ENCODE results near the gene CD99. TPM values are rescaled to one million over a fixed set of nuclear protein-coding genes. Genes with fewer than 3 reads are reported as not detected.
"Not testable (repeated sequence)": the region's sequence is repeated elsewhere in the genome, so short reads cannot be mapped to it uniquely, and the experiment has no call there.

The CD99 gene
- polyA plus RNA-seq, 1 donor = 188 TPM

DNA sequence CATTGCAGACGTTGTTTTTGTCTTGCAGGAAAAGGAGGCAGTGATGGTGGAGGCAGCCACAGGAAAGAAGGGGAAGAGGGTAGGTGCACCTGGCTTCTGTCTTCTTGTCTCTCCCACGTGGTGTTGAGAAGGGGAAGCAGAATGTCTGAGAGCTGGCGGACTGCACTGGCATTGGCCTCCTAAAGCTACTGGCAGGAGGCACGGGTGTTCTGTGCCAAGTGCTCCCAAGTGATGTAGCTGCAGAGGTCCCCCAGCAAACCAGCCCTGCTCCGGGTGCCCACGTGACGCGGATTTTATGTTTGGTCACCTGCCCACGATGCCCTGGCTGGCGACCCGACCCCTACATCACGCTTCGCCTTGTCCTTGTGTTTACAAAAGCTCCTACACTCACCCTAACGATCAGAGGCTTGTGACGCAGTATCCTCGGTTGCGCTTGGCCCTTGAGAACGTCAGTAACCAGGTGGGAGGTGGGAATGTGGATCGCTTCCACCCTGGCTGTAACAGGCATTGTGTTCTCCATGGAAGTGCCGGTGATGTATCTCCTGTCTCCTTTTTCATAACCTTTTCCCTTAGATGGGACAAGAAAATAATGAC lies 32.3 kb downstream of the CD99 start:
- no peak for DNase-seq (ENCODE audit: low read depth)

DNA sequence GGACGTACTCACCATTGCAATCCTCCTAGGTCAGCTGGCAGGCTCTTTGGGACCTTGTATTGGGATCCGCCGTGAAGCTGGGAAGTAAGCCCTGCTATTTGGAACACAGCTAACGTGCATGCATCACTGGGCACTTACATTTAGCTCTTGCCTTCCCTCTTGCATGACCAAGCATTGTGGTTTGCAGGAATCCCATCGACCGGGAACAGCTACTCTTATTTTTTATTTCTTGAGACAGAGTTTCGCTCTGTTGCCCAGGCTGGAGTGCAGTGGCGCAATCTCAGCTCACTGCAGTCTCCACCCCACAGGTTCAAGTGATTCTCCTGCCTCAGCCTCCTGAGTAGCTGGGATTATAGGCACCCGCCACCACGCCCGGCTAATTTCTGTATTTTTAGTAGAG lies 36.2 kb downstream of the CD99 start:
- not testable (repeated sequence) for DNase-seq (ENCODE audit: low read depth)

DNA sequence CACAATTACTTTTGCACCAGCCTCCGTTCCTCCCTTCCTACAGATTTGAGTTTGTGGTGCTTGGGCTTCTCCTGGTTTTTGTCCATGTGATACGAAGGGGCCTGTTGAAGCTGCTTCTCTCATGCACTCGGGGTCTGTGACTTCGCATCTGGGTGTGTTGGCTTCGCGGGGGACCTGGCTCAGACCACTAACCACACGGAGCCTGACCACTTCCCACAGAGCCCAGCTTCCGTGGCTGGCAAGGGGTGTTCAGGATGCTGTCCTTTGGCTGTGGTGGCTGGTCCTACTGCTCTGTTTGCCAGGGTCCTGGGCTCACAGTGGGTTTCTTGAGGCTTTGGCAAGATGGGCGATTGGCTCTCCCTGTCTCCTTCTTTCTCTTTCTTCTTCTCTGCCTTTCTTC lies 41.0 kb downstream of the CD99 start:
- no peak for DNase-seq (ENCODE audit: low read depth)

DNA sequence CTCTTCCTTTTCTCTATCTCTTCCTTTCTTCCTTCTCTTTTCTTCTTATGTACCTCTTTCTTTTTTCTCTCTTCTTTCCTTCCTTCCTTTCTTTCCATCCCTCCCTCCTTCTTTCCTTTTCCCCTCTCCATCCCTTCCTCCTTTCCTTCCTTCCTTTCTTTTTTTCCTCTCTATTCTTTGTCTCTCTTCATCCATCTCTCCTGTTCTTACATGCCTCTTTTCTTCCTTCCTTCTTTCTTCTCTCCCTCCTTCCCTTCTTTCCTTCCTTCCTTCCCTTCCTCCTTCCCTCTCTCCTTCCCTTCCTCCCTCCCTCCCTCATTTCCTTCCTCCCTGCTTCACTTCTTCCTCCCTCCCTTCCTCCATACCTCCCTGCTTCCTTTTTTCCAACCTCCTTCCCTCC lies 41.6 kb downstream of the CD99 start:
- DNase-seq (ENCODE audit: low read depth) = no peak

DNA sequence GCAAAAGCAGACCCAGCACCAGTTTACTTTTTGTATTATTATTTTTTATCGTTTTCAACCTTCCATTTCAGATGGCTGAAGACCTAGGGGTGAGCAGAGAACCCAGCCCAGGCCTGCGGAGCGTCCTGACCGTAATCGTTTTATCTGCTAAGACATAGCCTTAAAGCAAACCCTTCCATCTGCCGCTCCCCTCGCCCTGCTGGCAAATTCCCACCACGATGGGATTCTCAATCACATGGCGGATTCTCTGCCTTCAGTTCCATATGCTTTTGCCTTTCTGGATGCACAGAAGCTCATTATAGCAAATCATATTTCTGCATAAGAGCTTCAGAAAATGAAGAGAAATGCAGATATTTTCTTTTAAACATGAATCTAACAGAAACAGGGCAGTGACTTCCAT lies 42.2 kb downstream of the CD99 start:
- no peak for DNase-seq (ENCODE audit: low read depth)

DNA sequence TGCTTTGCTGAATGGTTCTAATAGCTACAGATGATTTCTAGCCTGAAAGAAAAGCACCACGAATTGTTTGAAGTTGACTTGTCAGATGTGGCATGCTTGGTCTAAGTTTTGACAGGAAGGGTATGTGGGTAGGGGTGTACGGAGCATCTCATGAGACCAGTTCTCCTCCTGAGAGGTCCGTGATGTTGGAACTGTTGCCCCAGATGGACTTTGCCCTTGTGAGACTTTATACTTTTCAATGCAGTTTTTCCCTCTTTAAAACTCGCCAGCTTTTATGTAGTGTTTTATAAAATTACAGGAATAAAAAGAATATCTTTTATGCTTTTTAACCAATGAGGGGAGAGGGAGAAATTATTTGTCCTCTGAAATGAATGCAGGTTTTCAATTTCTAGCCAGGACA lies 44.2 kb downstream of the CD99 start:
- DNase-seq (ENCODE audit: low read depth) = no peak

DNA sequence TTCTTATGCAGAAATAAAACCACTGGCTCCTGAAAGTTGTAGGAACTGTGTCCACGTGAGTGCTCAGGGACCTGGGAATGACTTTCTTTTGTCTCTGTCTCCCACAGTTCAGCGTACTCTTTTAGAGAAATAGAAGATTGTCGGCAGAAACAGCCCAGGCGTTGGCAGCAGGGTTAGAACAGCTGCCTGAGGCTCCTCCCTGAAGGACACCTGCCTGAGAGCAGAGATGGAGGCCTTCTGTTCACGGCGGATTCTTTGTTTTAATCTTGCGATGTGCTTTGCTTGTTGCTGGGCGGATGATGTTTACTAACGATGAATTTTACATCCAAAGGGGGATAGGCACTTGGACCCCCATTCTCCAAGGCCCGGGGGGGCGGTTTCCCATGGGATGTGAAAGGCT lies 49.6 kb downstream of the CD99 start:
- DNase-seq (ENCODE audit: low read depth) = no peak

DNA sequence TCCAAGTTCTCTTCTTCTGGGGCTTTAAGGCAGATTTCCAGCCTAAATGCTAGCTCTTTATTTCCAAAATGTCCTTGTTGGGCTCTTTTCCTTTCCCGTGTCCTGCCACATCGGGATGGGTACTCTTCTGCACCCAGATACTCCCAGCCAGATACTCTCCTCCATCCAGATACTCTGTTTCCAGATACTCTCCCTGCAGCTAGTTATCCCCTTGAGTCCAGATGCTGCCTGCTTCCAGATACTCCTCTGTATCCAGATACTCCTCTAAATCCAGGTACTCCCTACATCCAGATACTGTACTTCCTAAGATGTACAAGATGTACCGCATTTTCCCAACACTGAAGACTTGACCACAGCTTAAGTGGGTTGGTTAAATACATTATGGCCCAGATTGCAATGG lies 50.3 kb downstream of the CD99 start:
- no peak for DNase-seq (ENCODE audit: low read depth)

DNA sequence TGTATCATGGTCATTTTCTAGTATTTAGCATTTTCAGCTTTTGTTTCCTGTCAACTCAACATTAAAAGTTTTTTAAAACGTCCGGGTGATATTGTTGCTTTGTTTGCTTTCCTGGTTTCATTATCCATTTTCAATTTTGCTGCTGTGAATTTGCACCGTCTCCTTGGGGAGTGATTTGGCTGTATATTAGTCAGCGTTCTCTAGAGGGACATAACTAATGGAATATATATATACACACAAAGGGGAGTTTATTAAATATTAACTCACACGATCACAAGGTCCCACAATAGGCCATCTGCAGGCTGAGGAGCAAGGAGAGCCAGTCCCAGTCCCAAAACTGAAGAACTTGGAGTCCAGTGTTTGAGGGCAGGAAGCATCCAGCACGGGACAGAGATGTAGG lies 55.2 kb downstream of the CD99 start:
- not testable (repeated sequence) for DNase-seq (ENCODE audit: low read depth)

DNA sequence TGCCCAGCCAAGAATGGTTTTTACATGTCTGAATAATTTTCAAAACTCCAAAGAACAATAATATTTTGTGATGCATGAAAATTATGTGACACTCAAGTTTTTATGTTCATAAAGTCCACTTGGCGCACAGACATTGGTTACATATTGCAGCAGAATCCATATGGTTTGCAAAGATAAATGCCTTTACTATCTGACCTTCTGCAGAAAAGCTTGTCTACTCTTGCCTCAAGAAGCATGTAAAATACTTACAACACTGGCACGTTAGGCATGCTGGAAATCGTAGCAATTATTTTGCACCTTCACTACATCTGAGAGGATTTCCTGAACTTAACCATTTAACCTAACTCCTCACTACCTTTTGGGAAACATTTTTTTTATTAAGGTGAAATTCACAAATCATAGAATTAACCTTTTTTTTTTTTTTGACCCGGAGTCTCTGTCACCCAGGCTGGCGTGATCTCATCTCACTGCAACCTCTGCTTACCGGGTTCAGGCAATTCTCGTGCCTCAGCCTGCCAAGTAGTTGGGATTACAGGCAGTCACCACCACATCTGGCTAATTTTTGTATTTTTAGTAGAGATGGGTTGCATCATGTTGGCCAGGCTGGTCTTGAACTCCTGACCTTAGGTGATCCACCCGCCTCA lies 57.2 kb downstream of the CD99 start:
- DNase-seq (ENCODE audit: low read depth) = no peak

DNA sequence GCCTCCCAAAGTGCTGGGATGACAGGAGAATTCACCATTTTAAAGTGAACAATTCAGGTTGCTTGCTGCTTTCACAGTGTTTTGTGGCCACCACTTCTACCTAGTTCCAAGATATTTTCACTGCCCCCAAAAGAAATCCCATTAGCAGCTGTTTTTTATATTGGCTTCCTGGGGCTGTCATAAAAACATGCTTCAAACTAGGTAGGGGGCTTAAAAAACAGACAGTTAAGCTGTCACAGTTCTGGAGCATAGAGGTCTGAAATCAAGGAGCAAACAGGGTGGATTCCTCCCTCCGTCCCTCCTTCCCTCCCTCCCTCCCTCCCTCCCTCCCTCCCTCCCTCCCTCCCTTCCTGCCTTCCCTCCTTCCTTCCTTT lies 57.7 kb downstream of the CD99 start:
- no peak for DNase-seq (ENCODE audit: low read depth)

DNA sequence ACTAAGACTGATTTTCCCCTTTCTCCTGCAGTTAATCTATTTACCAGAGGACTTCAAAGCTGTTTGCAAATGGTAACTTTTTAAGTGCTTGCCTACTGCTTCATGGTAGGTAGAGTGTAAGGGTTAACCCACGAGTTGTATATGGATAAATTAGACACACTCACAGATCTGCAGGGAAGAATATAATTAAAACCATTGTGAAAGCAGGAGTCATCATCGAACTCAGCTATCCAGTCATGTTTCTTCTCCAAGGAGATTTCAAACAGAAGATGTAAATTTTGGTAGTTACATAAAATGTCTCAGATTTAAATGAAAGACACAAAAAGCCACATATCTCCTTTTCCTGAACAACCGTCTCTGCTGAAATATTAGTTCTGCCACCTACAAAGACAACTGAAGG lies 60.2 kb downstream of the CD99 start:
- no peak for DNase-seq (ENCODE audit: low read depth)

DNA sequence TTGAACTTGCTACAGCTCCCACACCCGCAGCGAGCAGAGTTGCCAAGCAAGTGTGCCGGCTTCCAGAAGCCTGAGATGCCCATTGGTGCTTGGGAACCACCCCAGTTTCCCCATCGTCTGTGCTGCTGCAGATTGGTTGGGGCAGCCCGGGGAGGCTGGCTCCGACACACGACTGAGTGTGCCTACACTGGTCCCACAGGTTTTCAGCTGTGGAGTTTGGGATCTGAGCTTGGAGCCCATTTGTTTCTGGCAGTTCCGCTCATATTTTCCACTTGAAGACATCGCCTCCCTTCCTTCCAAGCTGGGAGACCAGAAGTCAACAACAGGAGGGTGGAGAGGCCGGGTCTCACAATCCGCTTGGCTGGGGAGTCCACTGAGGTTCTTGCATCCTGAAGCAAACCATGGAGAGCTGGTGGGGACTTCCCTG lies 60.8 kb downstream of the CD99 start, which contains the start of gene XG:
XG (plus strand) TSS at position 167 of the 427 bp plus-strand sequence; CDS start at position 402, 235 bp downstream.
- DNase-seq (ENCODE audit: low read depth) = not testable (repeated sequence)

DNA sequence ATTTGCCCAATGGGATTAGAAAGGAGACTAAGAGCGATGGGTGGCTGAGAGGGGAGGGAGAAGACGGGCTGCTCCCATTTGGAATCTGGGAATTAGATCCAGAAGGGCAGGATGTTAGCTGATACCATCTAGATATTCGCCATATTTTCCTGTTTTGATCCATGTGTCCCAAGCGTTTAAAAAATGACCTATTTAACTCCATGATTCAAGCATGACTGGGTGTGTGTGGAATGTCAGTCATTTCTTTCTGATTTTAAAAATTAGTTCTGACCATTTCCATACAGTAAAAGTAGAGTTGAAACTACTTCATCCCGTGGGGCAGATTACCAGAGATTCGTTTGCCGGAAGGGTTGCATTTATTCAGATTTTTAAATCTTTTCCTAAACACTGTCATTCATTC lies 61.3 kb downstream of the CD99 start:
- not testable (repeated sequence) for DNase-seq (ENCODE audit: low read depth)

DNA sequence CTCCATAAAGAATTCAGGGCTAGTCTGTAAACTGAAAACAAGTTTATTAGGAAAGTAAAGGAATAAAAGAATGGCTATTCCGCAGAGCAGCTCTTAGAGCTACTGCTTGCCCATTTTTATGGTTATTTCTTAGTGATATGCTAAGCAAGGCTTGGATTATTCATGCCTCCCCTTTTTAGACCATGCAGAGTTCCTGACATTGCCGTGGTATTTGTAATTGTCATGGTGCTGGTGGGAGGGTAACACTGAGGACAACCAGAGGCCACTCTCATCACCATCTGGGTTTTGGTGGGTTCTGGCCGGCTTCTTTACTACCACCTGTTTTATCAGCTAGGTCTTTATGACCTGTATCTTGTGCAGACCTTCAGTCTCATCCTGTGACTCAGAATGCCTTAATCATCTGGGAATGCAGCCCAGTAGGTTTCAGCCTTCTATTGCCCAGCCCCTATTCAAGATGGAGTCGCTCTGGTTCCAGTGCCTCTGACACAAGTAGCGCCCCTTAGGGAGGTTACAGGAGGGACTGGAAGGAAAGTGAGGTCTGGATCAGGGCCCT lies 64.1 kb downstream of the CD99 start:
- not testable (repeated sequence) for DNase-seq (ENCODE audit: low read depth)

DNA sequence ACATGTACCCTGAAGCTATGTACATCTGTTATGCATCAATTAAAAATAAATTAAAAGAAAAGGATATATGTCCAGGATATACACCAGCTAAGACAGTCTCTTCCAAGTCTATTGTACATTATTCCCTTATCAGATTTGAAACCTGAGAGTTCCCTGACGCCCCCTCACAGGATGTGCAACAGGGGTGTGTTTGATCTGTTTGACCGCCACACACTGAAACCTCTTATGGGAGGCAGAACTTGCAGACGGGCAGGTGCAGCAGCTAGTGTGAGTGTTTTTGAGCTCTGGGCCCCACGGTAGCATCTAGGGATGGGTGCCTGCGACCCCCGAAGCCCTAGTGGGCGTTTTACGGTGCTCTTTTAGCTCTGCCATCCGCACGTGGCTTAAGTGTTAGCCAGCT lies 65.5 kb downstream of the CD99 start:
- DNase-seq (ENCODE audit: low read depth) = no peak

DNA sequence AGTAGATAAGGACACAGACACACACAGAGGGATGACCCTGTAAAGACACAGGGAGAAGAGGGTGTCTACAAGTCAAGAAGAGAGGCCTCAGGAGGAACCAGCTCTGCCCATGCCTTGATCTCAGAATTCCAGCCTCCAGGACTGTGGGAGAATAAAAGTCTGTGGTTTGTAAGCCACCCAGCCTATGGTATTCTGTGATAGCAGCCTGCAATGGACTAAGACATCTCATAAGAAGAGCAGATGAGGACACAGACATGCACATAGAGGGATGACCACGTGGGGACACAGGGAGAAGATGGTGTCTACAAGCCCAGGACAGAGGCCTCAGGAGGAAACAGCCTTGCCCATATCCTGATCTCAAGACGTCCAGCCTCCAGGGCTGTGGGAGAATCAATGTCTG lies 70.2 kb downstream of the CD99 start:
- no peak for DNase-seq (ENCODE audit: low read depth)

DNA sequence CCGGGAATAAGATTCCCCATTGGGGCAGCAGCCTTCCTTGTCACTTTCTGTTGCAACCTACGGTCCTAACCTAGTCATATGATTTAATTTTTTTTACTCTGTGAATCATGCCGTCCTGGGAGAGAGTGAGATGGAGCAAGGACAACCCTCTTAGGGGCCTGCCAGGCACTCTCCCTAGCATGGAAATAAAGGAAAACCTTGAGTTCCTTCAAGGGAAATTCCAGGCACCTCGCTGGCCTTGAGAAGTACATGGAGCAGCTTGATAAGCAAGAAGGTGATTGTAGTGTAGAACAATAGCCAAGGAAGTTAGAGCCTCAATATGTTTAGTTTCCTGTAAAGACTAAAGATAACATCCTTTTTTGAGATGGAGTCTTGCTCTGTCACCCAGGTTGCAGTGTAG lies 71.6 kb downstream of the CD99 start:
- not testable (repeated sequence) for DNase-seq (ENCODE audit: low read depth)

DNA sequence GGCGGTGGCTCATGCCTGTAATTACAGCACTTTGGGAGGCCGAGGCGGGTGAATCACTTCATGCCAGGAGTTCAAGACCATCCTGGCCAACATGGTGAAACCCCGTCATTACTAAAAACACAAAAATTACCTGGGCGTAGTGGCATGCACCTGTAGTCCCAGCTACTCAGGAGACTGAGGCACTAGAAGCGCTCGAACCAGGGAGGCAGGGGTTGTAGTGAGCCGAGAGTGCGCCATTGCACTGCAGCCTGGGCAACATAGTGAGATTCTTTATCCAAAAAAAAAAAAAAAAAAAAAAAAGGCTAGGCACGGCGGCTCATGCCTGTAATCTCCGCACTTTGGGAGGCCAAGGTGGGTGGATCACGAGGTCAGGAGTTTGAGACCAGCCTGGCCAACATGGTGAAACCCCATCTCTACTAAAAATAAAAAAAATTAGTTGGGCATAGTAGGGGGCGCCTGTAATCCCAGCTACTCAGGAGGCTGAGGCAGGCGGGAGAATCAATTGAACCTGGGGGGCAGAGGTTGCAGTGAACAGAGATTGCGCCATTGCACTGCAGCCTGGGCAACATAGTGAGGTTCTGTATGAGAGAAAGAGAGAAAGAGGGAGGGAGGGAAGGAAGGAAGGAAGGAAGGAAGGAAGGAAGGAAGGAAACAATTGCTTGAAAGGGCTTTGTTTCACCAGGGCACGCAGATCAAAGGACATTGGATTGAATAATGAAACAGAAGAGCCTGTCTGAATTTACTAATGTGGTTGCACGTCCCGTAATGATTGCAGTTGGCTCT lies 73.9 kb downstream of the CD99 start:
- not testable (repeated sequence) for DNase-seq (ENCODE audit: low read depth)

DNA sequence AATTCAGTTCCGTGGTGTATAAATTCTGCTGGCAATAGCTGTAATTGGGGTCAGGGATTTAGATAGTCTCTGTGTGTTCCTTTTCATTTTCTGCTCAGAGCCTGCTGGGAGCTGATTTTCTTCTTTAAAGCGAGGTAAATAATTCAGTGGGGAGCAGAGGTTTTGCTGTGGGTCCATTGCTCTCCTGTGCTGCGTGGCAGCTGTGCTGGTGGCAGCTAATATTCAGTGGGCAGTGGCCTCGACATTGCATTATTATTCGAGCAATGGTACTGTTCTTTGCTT lies 74.4 kb downstream of the CD99 start:
- no peak for DNase-seq (ENCODE audit: low read depth)

DNA sequence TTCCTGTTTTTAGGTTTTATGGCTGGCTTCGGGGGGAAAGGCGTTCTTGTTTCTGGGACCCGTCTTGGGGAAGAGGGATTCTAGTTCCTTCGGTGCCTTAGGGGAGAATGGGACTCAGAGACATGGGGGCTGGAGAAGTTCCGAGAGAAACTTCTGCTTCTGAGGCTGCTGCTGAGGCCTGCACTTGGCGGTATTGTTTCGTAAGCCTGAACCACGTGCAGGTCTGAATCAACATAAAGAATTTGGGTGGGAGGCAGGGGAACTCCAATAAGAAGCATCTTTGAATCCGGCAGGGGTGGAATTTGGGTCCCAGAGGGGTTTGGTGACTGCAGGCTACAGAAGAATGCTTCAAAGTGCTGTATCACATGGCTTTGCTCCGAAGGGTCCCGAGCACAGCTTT lies 75.8 kb downstream of the CD99 start:
- no peak for DNase-seq (ENCODE audit: low read depth)

DNA sequence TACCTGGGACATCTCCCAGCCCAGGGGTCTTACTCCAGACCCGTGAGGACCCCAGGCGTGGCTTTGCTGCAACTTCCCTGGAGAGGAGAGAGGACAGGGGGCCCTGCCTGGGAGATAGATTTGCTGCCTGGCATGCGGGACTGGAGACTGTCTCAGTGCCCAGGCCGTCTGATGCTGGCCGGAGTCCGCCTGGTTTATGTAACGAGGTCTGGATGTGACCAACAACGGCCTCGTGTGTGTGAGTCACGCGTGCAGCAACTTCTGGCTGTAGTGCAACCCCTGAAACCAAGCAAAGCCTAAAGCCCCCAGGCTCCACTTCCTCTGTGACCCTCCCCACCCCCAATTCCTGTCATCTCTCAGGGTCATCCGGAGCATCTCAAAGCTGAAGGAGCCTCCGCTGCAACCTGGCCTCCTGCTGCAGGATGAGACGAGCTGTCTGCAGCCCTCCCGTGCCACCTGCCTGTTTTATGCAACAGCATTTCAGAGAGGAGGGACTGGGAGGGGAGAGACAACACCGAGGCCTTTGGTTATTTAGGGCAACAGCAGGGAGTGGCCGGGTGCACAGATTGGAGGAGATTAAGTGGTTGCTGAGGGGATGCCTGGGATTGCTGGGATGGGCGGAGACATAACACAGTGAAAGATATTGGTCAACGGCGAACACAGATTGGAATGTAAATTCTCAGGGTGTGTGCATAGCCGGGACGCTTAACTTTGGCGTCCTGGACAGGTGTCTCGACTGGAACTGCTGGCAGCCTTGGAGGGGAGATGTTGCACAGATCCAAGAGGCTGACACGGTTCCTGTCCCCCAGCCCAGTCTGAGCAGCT lies 76.7 kb downstream of the CD99 start:
- no peak for DNase-seq (ENCODE audit: low read depth)
